CD4-positive, alpha-beta T cell treated with Interferon gamma for 1 hour (primary cell): ENCODE results near the gene UBE2D2.
A peak's percentile ranks its signal among the peaks of the same experiment; 100 is the strongest.
"Not testable (repeated sequence)": the region's sequence is repeated elsewhere in the genome, so short reads cannot be mapped to it uniquely, and the experiment has no call there.

ENCODE experiments used
- DNase-seq: peaks from one replicate; pipeline ENCODE4 v3.0.0-alpha.2; 2020

The UBE2D2 gene

GRCh38 chr5:139560752-139561654 is at the start of gene UBE2D2:
Gene UBE2D2, plus strand, starts transcription at chr5:139561339. Its CDS starts 453 bp downstream, at chr5:139561792.
- peak; percentile 96 for DNase-seq

GRCh38 chr5:139512786-139513390 is 48.3 kb upstream of the UBE2D2 start:
- no peak for DNase-seq

- peak; percentile 80 for DNase-seq
These were observed 47.7 kb upstream of the UBE2D2 start for GRCh38 chr5:139513434-139513833.

GRCh38 chr5:139513852-139514485 is 47.2 kb upstream of the UBE2D2 start:
- no peak for DNase-seq

- DNase-seq, result no peak
These were observed 46.7 kb upstream of the UBE2D2 start for GRCh38 chr5:139514486-139514856.

- DNase-seq, result peak; percentile 85
These were observed 43.2 kb upstream of the UBE2D2 start for GRCh38 chr5:139517683-139518564.

GRCh38 chr5:139523635-139524445 is 37.3 kb upstream of the UBE2D2 start:
- DNase-seq, result no peak

GRCh38 chr5:139524446-139524845 is 36.7 kb upstream of the UBE2D2 start:
- no peak for DNase-seq

GRCh38 chr5:139524940-139525585 is 36.1 kb upstream of the UBE2D2 start:
- no peak for DNase-seq

- not testable (repeated sequence) for DNase-seq
These were observed 35.4 kb upstream of the UBE2D2 start for GRCh38 chr5:139525586-139526308.

- not testable (repeated sequence) for DNase-seq
These were observed 34.6 kb upstream of the UBE2D2 start for GRCh38 chr5:139526309-139527089.

- DNase-seq, result not testable (repeated sequence)
These were observed 34.1 kb upstream of the UBE2D2 start for GRCh38 chr5:139527090-139527470.

- DNase-seq, result not testable (repeated sequence)
These were observed 33.2 kb upstream of the UBE2D2 start for GRCh38 chr5:139527896-139528467.

- DNase-seq, result not testable (repeated sequence)
These were observed 32.4 kb upstream of the UBE2D2 start for GRCh38 chr5:139528695-139529094.

- DNase-seq, result not testable (repeated sequence)
These were observed 31.1 kb upstream of the UBE2D2 start for GRCh38 chr5:139530079-139530478.

- no peak for DNase-seq
These were observed 29.4 kb upstream of the UBE2D2 start for GRCh38 chr5:139531772-139532169.

GRCh38 chr5:139543423-139543991 is 17.6 kb upstream of the UBE2D2 start:
- DNase-seq, result peak; percentile 65

GRCh38 chr5:139546593-139546992 is 14.5 kb upstream of the UBE2D2 start:
- not testable (repeated sequence) for DNase-seq
